NCI-H146 (cell line): ENCODE measurements around the gene LHX4.

Source experiments
- DNase-seq: peaks from one replicate; lab custom pipeline; 2025; lab: John Stamatoyannopoulos, UW

Gene LHX4

DNA sequence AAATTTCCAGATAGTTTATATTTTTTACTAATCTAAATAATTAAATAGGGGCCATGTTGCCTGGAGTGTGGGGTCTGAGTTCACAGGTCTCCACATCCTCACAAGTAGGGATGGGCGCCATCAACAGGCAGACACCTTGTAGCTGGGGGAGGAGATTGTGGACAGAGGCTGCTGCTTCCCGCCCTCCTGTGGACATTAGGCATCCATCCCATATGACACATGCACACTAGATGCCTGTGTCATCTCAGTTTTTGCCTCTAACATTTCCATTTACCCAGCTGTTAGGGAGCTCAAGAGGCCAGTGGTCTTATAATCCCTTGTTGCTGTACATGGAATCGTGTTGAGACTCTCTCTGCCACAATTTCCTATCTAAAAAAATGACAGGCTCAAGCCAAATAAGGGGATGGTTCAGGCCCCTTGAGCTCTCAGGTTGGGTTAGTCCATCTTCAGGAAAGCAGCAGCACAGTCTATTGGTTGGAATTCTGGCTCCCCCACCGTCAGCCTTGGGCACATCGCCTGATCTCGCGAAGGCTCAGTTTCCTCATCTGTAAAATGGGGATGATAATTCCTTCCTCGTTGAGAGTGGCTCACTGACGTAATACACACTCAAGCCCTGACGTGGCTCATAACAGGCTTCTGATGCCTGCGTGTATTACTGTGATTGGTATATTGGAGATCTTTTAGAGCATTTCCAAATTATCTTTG lies 13.6 kb downstream of the LHX4 start:
- no peak for DNase-seq

DNA sequence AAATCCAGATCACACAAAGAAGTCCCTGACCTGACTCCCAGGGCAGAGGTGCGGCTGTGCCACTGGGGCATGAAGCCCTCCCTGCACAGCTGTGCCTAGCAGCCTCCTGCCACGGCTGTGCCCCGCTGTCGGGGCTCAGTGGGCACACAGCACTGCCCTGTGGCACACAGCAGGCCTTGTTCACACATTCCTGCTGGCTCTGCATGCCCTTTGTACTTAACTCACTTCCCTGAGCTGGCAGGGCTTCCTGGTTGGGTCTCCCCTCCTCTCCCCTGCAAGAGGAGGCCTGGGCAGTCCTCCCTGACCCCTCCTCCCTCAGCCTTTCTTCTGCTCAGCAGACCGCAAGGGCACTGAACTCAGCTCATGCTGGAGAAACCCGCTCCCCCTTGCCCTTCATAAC lies 14.8 kb downstream of the LHX4 start:
- no peak for DNase-seq

DNA sequence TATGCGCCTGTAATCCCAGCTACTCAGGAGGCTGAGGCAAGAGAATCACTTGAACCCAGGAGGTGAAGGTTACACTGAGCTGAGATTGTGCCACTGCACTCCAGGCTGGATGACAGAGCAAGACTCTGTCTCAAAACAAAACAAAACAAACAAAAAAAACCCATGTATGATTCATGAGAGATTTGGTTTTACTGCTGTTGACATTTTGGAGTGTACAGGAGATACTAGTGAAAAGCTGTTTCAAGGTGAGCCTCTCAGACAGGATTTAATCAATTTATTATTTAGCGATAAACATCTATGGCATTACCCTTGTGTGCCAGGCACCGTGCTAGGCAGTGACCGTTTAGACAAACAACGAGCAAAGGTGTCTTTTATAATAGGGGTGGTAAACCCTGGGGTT lies 16.5 kb downstream of the LHX4 start:
- no peak for DNase-seq

DNA sequence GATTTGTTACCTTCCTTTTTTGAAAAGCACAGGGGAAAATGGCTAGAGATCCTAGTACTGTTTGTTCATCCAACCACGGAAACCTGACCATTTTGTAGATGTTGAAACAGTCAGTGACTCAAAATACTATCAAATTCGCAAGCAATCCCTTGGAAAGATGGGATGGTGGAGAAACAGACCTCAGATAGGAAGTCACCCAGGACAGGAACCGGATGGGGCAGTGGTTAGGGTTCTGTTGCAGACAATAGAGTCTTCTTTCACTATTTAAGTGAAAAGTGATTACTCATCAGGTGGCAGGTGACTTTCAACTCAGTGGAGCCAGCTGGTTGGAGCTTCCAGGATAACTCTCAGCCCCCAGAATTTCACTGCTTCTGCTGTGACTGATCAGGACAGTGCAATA lies 17.0 kb downstream of the LHX4 start:
- DNase-seq = no peak

DNA sequence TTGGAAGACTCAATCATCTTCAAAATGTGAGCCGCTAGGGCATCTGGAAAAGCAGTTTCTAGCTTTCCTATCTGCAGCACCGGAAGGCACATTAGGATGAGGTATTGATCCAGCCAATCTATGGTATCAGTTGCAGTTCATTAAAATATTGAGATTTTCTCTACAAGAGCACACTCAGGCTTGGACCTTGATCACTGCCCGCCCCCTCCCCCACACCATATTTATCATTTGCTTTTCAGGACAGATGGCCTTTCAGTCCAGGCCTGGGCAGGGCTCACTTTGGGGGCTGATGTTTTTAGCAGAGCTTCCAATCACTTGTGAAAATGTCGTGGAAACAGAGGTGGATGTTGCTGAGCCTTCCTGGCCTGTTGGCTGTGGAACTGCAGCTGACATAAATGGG lies 17.5 kb downstream of the LHX4 start:
- DNase-seq = no peak

DNA sequence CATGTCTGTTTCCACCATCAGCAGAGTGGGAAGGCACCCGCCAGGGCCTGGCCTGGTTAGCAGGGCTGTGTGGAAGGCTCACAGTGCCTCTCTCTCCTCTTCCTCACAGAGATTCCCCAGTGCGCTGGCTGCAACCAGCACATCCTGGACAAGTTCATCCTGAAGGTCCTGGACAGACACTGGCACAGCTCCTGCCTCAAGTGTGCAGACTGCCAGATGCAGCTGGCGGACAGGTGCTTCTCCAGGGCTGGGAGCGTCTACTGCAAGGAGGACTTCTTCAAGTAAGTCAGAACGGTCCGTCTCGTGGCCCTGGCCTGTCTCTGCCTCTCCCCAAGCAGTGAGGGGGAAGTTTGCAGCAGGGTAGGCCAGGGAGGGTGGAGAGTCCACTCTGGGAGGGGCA lies 18.1 kb downstream of the LHX4 start:
- no peak for DNase-seq

DNA sequence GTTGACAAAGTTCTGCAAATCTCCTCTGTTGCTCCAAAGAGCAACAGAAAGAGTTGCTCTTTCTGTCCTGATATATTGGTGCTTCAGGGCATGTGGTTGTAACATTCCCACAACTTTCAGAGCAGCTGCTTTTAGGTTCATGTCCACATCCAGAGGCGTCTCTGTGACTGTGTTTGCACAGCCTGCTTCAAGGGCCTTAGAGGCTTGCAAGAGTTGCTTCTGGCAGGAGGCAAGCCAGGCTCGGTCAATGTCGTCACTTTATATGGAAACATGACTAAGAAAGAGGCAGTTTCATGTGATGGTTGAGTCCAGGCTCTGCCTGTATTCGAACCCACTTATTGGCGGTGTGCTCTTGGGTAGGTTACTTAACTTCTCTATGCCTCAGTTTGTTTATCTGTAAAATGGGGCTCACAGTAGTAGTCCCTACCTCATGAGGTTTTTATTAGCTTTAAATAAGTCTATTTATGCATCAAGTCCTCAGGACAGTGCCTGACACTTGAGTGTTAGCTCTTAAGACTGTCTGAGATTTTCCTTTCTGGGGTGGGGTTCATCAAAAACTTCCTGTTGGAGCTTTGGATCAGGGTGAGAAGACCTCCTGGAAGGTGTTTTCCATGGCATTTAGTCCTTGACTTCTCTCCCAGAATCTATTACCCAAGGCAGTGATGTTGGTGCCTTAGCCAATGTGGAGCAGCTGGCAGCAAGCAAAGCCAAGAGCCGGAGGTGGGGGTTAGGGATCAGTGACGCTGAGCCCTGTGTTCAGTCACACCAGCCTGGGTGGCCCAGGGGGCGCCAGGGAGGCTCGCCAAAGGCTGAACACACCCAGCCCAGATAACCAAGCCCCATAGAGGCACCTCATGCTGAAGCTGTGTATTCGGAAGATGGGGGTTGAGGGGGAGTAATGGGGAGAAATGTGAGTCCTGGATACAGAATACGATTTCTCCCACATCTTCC lies 18.9 kb downstream of the LHX4 start:
- DNase-seq = no peak

DNA sequence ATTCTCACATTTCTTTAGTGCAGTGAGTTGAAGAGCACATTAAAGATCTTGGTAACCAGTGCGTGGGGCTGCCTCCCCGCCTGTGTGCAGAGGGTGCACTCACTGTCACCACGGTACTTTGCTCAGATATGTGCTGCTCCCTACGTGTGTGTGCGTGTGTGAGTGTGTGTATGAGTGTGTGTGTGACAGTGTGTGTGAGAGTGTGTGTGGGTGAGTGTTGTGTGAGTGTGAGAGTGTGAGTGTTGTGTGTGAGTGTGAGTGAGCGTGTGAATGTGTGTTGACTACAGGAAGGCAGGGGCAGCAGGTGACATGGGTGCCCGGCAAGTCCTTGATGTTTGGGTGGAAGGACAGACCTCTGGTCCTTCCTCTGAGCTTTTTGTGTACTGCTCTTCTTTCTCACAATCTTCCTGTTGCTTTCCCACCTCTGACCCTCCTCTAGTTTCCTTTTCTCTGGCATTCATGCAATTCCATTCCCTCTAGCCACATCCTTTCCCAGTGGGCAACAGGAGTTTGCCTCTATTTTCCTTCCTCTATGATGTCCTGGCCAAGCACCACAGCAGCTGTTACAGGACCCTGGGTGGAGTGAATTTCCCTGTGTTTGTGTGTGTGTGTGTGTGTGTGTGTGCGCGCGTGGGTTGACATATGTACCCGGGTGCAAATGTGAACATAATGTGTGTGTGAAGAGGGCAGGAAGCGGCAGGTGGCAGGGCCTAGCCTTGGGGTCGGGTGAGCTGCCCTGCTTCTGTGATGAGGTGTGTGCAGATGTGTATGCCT lies 19.8 kb downstream of the LHX4 start:
- no peak for DNase-seq

DNA sequence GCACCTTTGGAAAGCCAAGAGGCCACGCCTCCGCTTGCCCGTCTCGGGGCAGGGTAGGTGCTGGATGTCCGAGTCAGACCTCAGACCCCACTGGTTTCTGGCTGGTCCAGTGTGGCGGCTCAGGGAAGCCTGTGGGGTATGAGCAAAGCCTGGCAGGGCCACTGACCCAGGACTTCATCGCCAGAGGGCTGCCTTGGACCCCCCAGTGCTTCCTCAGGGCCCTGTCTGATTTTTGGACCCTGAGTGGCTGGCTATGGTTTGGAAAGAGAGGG lies 20.4 kb downstream of the LHX4 start:
- no peak for DNase-seq

DNA sequence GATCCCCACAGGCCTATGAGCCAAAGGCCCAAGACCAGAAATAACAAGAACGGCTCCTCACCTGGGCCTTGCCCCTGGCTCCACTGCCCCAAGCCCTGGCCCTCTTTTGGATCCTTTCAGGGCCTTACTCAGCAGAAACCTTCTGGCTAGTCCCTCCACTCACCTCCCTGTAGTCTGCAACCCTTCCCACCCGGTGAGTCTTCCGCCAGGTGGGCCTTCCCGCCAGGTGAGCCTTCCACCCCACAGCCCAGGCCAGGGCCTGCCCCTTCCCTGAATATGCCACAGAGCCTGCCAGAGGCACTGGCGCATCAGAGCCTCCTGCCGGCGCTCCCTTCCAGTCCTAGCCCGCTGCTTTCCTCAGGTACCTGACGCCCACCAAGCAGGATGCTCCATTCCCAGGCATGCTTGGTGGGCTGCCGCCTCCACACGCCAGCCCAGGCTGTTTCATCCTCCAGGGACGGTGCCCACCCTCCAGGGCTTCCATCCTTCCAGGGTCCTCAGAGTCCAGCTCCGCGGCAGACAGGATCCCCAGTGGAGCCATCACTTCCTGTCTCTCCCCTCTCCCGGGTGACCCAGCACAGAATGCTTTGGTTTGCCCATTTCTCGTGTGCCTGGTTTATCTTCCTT lies 20.9 kb downstream of the LHX4 start:
- DNase-seq = no peak

DNA sequence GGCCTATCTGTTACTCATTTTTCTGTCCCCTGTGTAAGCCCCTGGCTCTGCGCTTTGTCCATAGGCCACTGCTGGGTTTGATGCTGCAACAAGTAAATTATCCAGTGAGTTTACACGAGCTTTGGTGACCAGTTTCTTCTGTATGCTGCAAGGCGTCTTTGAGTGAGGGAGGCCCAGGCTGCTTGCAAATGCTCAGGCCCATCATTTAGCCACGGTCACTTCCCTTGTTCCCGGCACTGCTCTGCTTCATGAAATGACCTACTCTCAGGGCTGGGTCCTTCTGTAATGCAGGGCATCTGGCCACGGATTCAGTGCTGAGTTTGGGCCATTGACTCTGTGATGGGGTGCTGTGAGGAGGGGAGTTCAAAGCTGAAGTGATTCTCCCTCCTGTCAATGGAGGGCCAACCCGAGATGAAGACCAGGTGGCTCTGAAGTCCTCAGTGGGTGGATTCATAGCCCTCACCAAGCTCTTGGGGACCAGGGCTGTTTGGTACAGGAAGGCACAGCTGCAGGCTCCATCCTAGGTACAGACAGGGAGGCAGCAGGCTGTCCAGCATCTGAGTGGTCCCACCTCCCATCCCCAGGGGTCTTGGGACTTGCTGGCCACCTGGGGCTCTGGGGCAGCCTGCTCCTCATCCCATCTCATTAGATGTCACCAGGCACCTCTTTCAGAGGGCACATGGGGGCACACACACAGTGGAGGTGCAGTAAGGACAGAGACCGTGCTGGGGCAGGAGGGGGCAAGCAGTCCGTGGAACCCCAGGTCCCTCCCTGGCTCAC lies 21.7 kb downstream of the LHX4 start:
- DNase-seq = no peak

DNA sequence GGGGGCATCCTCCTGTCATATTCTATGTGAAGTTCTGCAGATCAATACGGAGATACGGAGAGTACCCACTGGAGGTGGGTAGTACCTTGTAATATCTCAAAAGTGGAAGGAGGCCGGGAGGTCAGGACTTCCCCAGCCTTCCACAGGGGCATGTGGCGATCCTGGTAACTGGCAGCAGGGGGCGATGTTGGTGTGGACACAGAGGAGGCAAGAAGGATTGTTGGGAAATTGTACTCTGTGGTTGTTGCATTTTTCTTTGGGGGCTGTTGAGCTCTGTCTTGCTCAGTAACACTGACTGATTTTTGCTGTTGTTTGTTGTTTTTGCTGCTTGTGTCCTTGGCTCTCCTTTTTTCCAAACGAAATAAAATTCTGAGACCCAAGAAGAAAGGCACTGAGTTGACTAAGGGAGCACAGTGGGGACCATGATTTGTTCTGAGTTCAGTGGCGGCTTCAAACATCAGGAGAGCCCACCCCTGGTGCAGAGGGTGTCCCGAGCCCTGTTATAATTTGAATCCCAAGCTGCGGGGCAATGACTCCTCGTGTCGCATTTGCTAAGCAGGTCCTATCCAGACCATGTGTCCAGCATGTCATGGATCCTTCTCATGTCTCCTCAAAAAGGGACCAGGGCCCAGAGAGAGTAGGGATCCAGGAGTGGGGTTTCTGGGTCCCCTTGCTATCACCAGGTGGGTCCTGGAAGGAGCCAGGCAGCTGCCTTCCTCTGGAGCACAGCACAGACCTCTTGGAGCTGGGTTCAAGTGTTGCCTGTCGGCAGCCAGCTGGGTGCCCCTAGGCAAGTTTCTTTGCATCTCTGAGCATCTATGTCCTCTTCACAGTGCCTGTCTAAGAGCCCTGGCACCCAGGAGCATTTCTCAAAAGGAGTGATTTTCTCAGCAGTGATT lies 22.8 kb downstream of the LHX4 start:
- DNase-seq = peak; percentile 35

DNA sequence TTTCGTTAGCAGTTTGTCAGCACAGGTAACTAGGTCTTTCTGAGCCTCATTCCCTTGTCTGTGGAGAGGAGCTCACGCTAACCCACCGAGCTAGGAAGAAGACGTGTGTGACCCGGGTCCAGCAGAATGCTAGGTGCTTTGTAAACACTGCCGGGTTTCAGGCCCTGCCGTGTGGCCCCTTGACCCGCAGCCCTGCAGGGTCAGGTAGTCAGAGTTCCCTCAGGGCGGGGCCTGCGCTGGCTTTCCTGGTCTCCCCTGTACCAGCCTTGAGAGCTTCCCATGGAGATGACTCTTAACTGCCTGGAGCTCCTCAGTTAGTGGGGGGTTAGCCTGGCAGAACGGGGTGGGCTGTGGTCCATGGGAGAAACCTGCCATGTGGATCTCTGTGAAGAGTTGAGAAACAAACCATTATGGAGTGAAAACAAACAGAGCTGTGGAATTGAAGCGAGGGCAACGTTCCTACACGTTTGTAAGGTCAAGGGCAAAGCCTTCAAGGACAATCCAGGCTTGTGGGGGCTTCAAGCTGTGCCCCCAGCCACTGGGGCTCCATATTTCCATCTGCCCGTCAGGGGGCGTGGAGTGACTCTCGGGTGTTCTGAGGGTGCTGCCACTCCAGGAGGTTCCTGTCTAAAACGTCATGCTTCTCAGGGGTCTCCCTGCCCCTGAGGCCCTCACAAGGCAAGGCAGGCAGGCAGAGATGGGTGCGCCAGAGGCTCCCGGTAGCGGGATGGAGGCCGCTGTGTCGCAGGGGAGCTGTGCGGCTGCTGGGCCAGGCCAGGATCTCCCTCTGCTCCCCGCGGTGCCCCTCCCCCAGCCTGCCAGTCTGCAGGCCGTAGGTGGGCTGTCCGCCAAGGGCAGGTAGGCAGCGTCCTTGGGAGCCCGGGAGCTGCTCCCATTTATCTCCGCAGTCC lies 23.8 kb downstream of the LHX4 start:
- no peak for DNase-seq

DNA sequence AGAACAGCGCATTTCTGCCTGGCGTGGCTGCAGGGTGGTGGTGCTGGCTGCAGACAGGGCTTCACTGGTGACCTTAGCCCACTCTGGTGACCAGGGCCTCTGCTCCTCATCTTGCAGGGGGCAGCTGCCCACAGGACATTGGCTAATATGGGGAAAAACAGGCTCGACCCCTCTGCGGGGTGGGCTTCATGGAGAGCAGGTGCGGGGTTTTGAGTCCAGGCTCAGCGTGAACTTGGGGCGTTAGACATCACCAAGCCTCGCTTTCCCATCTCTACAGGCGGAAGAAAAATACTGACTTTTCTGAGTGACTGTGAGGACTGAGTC lies 24.4 kb downstream of the LHX4 start:
- DNase-seq = no peak

DNA sequence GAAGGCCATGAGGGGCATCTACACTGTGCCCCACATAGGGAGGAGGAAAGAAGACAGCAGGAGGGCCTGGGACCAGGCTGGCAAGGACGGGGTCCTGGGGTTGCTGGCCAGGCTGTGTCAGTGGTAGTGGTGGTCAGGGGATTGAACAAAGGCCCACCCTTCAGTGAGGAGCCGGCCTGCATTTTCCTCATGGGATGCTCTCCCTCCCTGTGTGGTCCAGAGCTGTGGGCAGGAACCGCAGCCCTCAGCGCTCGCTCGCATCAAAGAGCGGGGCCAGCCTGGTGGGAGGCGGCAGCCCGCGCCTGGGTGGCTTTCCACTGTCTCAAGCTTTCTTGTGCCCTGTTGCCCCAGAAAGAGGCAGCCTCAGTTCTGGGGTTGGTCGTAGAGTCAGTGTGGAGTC lies 24.8 kb downstream of the LHX4 start:
- DNase-seq = no peak

DNA sequence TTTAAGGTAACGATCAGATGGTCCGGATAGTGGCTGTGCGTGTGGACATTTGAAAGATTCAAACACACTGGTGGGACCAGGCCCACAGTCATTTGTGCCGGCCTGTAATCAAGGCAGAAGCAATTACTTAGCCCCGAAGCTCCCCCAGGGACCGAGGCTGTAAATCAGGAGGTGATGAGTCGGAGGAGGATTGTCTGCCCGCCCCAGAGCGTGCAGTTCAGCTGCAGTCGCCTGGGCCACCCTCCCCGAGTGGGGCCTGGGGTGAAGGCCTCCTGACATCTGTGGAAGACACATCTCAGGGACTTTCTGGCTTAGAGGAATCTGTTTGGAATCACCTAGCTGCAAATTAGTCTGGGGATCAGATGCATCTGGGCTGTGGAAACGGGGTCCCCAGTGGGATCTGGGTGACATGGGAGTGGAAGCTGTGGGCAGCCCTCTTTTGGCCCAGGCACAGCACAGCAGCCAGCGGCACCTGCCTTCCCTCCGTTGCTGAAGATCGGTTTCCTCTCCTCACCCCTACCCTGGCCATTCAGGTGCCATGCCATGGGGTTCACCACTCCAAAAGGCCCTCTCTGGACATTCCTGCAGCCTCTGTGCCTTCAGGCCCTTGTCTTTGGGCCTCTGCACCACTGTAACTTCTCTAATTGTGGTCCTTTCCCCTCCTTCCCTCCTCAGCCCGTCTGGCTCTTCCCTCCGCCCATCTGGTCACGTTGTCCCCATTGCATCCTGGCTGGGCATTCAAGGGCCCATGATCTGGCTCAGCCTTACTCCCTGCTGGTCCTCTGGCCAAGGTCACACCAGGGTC lies 25.7 kb downstream of the LHX4 start:
- no peak for DNase-seq

DNA sequence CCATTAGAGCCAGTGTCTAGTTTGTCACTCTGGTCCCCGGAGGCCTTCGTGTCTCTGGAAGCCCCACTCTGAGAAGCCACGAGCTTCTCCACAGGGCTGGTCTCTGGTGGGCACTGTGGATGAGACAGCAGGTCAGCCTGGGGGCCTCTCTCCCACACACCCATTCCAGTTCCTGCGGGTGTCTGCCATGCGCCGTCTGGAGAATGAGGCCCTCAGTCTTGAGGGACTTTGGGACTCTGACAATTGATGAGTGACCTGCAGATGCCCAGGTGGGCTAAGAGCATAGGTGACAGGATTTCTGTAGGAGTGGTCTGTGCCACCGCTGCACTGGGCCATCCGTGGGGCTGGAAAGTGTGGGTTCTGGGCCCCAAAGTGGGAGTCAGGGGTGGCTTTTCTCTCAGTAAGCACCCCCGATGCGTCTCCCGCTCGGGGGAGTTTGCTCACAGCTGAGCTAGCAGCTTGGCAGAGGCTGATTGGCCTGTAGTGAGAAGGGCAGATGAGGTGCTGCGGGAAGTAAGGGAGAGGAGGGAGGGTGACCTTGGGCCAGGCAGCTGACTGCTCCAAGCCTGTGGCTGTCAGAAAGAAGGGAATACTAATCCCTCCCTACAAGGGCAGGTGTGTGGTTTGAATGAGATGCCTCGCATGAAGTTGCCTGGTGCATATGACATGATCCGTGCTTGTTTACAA lies 26.4 kb downstream of the LHX4 start:
- peak; percentile 15 for DNase-seq

DNA sequence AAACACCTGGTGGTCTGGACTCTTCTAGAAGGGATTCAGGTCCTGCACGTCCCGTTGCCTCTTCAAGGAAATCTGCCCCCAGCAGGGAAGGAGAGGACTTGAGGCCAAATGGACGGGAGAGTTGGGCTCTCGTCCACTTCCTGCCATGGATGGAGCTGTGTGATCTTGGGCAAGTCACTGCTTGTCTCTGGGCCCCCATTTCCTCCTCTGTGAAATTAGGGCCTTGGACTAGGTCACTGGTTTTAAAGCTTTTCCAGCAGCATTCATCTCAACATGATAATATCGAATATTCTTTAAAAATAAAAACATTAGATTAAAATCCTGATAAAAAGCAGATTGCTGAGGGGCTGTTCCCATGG lies 26.9 kb downstream of the LHX4 start:
- no peak for DNase-seq
